ENCODE results near the gene DISP3.

Gene DISP3

DNA sequence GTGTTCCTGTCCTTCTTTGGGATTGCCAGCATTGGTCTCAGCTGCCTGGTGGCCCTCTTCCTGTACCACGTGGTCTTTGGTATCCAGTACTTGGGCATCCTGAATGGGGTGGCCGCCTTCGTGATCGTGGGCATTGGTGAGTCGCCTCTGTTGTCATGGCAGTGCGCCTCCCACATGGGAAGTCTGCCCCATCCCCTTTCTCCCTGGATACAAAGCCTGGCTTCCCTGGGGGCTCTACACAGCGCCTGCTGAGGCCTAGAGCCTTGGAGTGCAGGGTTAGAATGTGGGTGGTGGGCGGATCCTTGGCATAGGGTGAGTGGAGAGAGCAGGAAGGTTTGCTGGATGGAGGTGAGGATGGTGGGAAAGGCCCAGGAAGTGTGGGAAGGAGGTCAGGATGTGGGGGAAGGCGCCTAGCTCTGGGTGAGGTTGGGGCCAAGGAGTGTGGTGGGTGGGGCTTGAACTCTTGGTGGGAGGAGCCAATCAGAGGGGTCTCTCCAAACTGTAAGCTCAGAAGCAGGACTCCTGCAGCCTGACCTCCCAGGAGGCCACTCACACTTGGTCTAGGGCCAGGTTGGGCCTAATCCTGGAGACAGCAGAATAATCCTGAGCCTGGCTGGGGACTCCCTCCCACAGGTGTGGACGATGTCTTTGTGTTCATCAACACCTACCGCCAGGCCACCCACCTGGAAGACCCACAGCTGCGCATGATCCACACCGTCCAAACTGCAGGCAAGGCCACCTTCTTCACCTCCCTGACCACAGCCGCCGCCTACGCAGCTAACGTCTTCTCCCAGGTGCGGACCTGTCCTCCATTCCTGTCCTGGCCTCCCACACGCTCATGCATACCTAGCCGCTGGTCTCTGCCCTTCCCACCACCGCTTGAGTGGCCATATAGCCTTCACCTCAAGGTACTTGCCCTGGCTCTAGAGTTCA, 36.7 kb downstream of the DISP3 start:
- no peak for DNase-seq (ENCODE audit: low spot score)

DNA sequence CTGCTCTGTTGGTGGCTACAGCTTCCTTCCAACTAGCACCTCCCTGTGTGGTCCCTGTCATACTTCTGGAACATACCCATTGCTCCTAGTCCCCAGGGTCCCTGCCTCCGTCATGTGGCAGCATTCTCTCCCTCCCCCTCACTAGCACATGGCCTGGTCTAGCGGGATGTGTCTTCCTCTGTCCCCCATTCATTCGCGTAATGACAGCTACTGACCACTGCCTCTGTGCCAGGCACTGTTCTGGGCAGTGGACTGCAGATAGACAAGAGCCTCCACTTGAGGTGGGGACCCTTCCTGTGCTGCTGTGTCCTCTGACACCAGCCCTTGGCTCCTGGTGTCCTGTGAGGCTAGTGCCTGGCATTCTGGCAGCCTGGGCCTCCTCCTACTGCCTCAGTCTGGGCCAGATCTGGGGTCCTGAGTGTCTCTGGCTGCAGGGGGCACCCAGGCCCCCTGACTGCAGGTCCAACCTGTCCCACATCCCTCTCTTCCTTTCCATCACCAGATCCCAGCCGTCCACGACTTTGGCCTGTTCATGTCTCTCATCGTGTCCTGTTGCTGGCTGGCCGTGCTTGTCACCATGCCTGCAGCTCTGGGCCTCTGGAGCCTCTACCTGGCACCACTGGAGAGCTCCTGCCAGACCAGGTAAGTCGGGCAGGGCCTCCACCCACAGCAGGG, 38.1 kb downstream of the DISP3 start:
- no peak for DNase-seq (ENCODE audit: low spot score)

DNA sequence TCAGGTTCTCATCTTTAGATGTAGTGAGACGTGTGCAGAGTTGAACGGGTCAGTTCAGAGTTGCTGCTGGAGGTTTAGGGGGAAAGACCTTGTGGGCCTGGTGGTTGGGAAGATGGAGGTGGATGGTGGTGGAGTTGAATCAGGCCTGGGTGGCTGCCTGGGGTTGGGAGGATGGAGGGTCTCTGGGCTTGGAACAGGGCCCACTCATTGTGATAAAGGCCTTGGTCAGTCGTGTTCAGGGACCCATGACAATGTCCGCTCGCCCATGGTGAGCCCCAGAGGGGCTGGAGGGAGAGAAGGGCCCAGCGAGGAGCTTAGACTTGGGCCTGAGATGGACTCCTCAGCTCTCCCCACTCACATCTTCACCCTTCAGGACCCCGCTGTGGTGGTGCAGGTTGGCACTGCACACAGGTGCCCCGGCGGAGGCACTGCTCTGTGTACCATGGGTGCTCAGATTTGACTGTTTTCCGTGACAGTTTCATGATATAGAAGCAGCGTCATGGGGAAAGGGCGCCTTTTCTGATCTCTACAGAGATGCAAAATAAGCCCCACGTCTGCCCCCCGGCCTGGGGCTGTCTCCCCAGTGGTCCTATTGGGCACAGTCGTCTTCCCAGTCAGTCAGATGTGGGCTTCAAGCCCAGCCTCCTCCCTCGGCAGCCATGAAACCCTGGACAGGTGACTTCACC, 39.2 kb downstream of the DISP3 start:
- DNase-seq (ENCODE audit: low spot score): no peak

DNA sequence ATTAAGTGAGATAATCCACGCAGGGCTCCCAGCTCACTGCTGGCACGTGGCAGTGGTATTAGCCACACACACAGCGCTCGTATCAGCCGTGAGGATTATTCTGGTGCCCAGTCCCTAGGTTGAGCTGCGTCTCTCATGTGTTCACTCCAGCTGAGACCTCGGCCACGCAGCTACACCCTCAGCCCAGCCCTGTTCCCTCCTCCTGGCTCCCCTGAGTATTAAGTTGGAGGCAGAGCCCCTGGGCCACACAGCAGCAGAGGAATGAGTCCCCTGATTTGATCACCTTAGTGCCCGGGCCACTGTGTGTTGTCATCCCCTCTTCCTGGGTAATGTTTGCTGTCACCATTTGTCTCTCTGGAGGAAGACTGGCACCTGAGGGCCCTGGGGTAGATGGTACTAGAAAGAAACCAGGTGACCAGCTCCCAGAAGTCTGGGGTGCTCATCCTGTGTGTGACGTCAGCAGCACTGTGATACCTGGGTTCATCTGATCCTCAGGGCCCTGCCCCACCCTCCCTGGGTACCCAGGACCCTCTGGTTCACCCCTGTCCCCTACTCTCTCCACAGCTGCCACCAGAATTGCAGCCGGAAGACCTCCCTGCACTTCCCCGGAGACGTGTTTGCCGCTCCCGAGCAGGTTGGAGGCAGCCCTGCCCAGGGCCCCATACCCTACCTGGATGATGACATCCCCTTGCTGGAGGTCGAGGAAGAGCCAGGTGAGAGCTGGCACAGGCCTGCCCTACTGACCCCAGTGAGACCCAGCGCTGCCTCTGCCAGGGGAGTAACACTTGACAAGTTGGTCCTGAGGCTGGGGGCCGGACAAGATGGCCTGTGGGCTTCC, 40.1 kb downstream of the DISP3 start:
- DNase-seq (ENCODE audit: low spot score): peak; percentile 73

DNA sequence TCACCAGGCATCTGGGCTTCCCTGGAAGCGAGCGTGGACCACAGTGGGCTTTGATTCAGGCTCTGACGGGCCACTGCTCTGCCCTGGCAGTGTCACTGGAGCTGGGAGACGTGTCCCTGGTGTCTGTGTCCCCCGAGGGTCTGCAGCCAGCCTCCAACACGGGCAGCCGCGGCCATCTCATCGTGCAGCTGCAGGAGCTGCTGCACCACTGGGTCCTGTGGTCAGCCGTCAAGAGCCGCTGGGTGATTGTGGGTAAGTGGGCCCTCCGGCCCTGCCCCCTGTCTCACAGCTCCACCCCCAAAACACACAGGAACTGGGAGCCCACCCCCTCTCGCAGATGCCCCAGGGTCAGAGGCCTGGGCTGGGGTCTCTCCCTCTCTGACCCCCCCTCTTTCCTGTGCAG, 40.7 kb downstream of the DISP3 start:
- DNase-seq (ENCODE audit: low spot score): no peak

DNA sequence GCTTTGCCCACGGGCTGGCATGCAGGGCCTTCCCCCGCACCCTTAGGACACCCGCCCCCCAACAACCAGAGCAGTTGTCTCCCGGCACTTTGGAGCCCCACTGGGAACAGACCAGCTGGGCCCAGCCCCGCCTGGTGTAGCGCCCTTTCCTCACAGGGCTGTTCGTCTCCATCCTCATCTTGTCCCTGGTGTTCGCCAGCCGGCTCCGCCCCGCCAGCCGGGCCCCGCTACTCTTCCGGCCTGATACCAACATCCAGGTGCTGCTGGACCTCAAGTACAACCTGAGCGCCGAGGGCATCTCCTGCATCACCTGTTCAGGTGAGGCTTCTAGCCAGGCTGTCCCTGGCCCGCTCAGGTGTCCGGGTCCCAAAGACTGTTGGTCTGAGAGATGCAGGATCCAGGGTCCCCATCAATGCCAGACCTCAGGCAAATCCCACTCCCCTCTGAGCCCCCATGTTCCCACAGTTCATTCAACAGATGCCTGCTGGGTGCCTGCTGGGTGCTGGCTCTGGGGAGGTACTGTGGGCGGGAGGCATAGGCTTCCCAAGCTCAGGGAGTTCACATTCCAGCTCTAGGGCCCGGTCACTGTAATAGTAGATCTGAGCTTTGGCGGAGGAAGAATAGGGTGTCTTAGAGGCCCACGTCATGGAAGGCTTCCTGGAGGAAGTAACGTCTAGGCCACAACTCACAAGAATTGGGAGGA, 41.7 kb downstream of the DISP3 start:
- no peak for DNase-seq (ENCODE audit: low spot score)

DNA sequence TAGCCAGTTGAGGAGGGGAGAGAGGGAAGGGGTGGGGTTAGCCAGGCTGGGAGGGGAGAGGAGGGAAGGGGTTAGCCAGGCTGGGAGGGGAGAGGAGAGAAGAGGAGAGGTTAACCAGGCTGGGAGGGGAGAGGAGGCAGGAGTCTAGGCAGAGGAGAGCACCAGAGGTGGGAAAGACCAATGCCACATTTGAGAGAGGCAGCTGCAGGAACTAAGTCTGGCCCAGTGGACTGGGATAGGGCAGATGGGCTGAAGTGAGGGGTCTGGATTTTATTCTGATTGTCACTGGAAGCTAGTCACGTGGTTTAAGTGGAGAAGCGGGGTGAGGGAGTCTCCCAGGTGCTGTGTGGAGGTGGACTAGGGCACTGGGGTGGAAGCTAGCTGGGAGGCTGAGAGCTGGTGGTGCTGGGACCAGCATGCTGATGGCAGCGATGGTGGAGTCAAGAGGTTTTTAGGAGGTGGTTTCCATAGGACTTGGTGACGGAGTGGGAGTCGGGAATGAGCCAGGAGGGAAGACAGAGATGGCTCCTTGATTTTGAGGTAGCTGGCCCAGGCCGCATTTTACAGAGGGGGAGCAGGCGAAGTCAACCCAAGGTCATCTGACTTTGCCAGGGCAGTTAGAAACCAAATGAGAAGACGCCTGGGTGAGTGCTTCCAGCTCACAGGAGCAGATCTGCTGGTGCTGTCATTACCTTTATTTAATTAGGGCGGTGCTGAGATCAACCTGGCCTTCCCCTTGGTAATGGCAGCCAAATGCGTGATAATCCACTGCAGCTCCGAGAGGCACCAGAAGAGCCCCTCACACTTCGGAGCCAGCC, 42.8 kb downstream of the DISP3 start:
- DNase-seq (ENCODE audit: low spot score): no peak

DNA sequence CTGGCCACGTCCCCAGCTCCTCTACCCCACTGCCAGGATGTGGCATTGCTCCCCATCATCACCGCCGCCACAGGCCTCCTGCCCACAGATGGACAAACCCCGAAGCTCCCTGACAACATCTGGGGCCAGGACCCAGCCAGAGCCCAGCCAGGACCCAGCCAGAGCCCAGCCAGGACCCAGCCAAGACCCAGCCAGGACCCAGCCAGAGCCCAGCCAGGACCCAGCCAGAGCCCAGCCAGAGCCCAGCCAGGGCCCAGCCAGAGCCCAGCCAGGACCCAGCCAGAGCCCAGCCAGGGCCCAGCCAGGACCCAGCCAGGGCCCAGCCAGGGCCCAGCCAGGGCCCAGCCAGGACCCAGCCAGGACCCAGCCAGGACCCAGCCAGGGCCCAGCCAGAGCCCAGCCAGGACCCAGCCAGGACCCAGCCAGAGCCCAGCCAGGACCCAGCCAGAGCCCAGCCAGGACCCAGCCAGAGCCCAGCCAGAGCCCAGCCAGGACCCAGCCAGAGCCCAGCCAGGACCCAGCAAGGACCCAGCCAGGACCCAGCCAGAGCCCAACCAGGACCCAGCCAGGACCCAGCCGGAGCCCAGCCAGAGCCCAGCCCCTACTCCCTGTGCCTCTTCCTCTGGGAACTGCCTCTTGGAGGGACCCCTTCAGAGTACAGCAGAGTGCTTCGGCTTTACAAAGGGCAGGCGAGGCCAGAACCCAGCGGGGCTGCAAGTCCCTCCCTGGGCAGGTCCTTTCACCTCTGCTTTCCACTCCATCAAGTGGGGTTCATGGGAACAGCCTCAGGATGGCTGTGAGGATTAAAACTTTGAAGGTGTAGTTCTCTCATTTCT, 43.7 kb downstream of the DISP3 start:
- DNase-seq (ENCODE audit: low spot score): no peak

DNA sequence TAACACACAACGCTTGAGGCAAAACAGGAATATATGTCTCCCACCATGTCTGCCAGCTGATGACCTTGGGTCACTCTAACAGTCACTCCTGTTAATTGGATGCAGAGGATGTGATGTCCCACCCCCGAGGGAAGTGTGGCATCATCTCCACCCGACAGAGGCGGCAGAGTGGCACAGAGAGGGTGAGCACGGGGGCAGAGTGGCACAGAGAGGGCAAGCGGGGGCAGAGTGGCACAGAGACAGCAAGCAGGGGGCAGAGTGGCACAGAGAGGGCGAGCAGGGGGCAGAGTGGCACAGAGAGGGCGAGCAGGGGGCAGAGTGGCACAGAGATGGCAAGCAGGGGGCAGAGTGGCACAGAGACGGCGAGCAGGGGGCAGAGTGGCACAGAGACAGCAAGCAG, 44.3 kb downstream of the DISP3 start:
- DNase-seq (ENCODE audit: low spot score): no peak

DNA sequence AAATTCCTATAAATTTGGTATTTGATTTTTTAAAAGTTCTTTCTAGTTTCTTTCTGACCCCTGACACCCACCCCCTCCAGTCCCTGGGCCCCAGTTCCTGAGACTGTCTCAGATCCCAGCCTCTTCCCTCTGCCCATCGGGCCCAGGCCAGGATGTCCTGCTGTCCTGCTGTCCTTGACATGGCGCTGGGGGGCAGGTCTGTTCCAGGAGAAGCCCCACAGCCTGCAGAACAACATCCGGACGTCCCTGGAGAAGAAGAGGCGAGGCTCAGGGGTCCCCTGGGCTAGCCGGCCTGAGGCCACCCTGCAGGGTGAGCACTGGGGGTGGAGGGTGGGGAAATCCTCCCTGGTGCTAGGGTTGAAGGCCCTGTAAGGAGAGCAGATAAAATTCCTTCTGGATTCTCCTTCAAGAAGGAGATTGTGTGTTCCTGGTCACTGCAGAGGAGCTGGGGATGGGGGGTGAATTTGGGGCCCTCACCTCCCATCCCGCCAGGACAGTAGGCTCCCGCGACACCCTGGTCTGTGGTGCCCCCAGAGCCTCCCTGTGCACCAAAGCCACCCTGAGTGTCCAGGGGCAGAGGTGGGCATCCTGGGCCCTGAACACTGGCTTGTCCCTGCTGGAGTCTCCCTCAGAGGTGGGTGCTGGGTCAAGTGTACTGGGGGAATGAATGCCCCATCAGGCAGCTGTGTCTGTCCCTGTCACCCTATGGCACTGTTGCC, 45.0 kb downstream of the DISP3 start:
- no peak for DNase-seq (ENCODE audit: low spot score)

DNA sequence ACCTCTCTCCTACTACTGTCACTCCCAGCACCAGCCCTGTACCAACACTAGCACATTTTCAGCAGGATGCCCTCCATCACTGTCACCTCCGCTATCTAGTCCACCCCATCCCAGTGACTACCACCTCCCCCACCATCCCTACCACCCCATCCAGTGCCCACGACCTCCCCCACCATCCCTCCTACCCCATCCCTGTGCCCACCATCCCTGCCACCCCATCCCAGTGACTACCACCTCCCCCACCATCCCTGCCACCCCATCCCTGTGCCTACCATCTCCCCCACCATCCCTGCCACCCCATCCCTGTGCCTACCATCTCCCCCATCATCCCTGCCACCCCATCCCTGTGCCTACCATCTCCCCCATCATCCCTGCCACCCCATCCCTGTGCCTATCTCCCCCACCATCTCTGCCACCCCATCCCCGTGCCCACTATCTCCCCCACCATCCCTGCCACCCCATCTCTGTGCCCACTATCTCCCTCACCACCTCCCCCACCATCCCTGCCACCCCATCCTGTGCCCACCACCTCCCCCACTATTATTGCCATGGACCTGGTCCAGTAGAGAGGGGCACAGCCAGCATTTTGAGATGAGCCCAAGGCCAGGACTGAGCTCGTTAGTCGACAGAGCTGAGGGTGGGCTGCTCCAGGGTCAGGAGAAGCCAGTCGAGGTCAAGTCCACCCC, 45.7 kb downstream of the DISP3 start:
- no peak for DNase-seq (ENCODE audit: low spot score)

DNA sequence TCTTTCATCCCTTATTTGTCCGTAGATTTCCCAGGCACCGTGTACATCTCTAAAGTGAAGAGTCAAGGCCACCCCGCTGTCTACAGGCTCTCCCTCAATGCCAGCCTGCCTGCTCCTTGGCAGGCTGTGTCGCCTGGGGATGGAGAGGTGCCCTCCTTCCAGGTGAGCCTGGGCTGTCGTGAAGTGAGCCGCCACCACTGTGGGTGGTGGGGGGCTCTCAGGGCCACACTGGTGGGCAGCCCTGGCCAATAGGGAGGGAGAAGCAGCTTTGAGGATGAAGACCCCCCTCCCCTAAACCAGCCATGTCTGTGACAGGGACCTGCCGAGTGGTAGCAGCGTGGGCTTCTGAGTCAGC, 46.2 kb downstream of the DISP3 start:
- DNase-seq (ENCODE audit: low spot score): no peak

DNA sequence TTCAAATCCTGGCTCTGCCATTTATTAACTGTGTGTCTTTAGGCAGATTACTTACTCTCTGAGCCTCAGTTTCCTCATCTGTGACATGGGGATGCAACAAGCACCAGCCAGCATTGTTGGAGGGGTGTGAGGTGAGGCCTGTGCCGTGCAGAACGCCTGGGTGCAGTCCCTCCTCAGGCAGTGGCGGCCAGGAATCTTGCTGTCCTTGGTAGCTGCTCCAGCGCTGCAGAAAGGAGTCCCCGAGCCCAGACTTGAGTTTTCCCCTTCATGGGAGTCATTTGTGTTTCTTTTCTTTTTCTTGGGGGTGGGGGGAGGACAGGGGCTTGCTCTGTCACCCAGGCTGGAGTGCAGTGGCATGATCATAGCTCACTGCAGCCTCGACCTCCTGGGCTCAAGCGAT, 46.6 kb downstream of the DISP3 start:
- no peak for DNase-seq (ENCODE audit: low spot score)

DNA sequence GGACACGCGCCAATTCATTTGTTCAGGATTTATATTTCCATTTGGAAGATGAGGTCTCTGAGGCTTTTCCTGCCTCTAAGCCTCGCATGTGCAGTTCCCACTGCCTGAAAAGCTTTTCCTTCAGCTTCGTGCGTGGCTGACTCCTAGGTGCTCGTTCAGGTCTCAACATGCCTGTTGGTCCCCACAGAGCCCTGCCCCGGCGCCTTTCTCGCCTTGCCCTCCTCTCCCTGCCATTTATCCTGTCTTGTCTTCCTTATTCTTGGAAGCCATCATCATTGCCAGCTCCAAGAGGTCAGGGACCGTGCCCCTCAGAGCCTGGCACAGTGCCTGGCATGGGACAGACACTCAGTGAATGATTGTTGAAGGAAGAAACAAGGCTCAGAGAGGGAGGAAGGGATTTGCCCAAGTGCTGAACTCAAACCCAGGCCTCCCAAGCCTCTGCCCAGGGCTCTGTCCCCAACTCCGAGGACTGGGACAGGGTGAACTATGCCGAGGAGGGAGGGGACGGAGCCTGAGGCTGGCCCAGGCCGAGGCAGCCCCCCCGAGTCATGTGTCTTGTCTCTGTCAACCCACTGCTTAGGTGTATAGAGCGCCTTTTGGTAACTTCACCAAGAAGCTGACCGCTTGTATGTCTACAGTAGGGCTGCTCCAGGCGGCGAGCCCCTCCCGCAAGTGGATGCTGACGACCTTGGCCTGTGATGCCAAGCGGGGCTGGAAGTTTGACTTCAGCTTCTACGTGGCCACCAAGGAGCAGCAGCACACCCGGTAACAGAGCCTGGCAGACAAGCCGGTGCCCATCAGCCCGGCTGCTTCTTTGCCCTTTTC, 47.3 kb downstream of the DISP3 start:
- DNase-seq (ENCODE audit: low spot score): no peak

DNA sequence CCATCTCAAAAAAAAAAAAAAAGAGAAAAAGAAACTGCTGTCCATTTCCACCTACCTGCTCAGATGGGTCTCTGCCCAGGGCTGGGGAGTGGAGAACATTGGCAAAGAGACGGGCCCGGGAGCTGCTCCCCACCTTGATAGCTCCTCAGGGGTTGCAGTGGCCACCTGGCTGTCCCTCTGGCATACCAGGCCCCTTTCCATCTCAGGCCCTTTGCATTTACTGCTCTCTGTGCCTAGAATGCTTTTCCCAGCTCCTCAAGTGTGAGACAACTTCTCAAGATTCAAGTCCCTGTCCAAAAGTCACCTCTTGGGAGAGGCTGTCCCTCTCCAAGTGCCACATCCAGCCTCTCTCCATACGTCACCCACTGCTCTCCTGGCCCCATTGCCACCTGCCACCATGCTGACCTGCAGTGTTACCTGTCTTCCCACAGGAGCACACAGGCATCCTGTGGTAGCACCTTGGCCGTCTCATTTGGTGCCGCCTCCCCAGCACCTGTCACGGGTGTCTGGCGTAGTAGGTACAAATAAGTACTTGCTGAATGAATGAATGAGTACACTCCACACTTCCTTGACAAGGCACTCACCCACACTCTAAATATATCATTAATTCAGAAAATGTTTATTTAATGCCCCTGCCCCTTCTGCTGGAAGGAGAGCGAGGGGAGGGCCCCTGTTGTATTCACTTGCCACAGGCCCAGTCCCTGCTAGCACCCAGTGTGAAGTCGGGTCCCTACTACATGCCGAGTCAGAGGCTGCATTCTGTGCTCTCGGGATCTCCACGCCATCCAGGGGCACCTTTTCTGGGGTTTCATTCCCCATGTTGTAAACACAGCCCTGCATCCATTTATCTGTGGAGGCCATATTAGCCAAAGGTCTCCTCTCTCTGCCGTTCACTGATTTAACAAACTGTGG, 48.8 kb downstream of the DISP3 start:
- DNase-seq (ENCODE audit: low spot score): no peak

DNA sequence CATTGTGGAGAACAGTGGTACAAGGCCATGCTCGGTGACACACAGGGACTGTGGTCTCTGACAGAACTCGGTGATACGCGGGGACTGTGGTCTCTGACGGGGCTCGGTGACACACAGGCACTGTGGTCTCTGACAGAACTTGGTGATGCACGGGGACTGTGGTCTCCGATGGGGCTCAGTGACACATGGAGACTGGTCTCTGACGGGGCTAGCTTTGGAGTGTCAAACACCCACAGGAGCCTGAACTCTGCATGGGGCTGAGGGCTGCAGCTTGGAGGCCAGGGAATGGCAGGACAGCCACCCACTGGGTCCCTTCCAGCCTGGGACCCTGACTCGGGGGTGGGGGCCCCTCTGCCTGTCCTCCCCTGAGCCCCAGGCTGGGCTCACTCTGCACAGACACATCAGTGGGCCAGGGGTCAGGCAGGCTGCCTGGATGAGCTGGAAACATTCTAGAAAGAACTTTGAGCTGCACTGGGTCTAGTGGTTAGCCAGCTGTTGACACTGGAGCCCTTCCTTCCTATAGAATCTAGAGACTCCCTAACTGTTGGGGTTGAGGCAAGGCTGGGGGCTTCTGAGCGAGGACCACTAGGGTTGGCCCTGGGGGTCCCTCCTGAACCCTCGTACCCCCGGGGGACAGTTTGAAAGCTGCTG, 49.8 kb downstream of the DISP3 start:
- no peak for DNase-seq (ENCODE audit: low spot score)
